ENCODE results near the gene UBL4B.

The UBL4B gene

GRCh38 chr1:110102081-110102480 is 10.2 kb upstream of the UBL4B start:
- Histone ChIP-seq H3K27ac (ENCODE audit: low read depth, low read length) (no peak overlapping the region), H4K20me1 (ENCODE audit: low read depth, low read length) (no peaks in the 10 kb centered on the region), H3K4me2 (ENCODE audit: low read depth, low read length, poor library complexity, severe bottlenecking) (no peak overlapping the region), H3K27me3 (ENCODE audit: low read length) (no peaks in the 10 kb centered on the region), H3K9me2 (replicated peaks; ENCODE audit: insufficient read depth, low read length) (no peaks in the 10 kb centered on the region), H3F3A (ENCODE audit: insufficient read depth) (no peaks in the 10 kb centered on the region), H3K36me3 (ENCODE audit: low read length) (no peaks in the 10 kb centered on the region), H3K9me3 (ENCODE audit: insufficient read depth, low read length) (no peaks in the 10 kb centered on the region), H3K4me3 (ENCODE audit: insufficient read depth, low read length, poor library complexity, severe bottlenecking) (no peak overlapping the region), H3K79me2 (ENCODE audit: insufficient read depth, low read length) (no peaks in the 10 kb centered on the region), H2AFZ (ENCODE audit: low read depth, low read length, severe bottlenecking) (no peak overlapping the region), H3K9ac (ENCODE audit: low read length) (no peak overlapping the region)
- TF ChIP-seq CTCF (IDR thresholded peaks at IDR 0.05; ENCODE audit: insufficient read depth, low read length, poor library complexity, severe bottlenecking): no peak
- no peak for TF ChIP-seq EZH2phosphoT487 (conservative IDR thresholded peaks at IDR 0.05; ENCODE audit: low read length)

- Histone ChIP-seq H3K4me2 (ENCODE audit: low read depth, low read length, poor library complexity, severe bottlenecking) (no peak overlapping the region), H3F3A (ENCODE audit: insufficient read depth) (no peaks in the 10 kb centered on the region), H4K20me1 (ENCODE audit: low read depth, low read length) (no peaks in the 10 kb centered on the region), H3K9ac (ENCODE audit: low read length) (no peak overlapping the region), H3K9me2 (replicated peaks; ENCODE audit: insufficient read depth, low read length) (no peaks in the 10 kb centered on the region), H3K27ac (ENCODE audit: low read depth, low read length) (no peak overlapping the region), H3K9me3 (ENCODE audit: insufficient read depth, low read length) (no peaks in the 10 kb centered on the region), H3K27me3 (ENCODE audit: low read length) (no peaks in the 10 kb centered on the region), H3K4me3 (ENCODE audit: insufficient read depth, low read length, poor library complexity, severe bottlenecking) (no peak overlapping the region), H3K79me2 (ENCODE audit: insufficient read depth, low read length) (no peaks in the 10 kb centered on the region), H2AFZ (ENCODE audit: low read depth, low read length, severe bottlenecking) (no peak overlapping the region), H3K36me3 (ENCODE audit: low read length) (no peaks in the 10 kb centered on the region)
- TF ChIP-seq EZH2phosphoT487 (conservative IDR thresholded peaks at IDR 0.05; ENCODE audit: low read length) (no peak), CTCF (IDR thresholded peaks at IDR 0.05; ENCODE audit: insufficient read depth, low read length, poor library complexity, severe bottlenecking) (peak; percentile 67)
Observed at GRCh38 chr1:110106013-110106941, 6.0 kb upstream of the UBL4B start.

GRCh38 chr1:110107867-110108469 is 4.3 kb upstream of the UBL4B start:
- Histone ChIP-seq H3K9me3 (ENCODE audit: insufficient read depth, low read length) (no peaks in the 10 kb centered on the region), H3K79me2 (ENCODE audit: insufficient read depth, low read length) (no peaks in the 10 kb centered on the region), H3F3A (ENCODE audit: insufficient read depth) (no peaks in the 10 kb centered on the region), H3K4me2 (ENCODE audit: low read depth, low read length, poor library complexity, severe bottlenecking) (no peak overlapping the region), H2AFZ (ENCODE audit: low read depth, low read length, severe bottlenecking) (no peak overlapping the region), H3K9ac (ENCODE audit: low read length) (no peak overlapping the region), H4K20me1 (ENCODE audit: low read depth, low read length) (no peaks in the 10 kb centered on the region), H3K27ac (ENCODE audit: low read depth, low read length) (no peak overlapping the region), H3K9me2 (replicated peaks; ENCODE audit: insufficient read depth, low read length) (no peaks in the 10 kb centered on the region), H3K36me3 (ENCODE audit: low read length) (no peaks in the 10 kb centered on the region), H3K27me3 (ENCODE audit: low read length) (no peaks in the 10 kb centered on the region), H3K4me3 (ENCODE audit: insufficient read depth, low read length, poor library complexity, severe bottlenecking) (no peak overlapping the region)
- TF ChIP-seq CTCF (IDR thresholded peaks at IDR 0.05; ENCODE audit: insufficient read depth, low read length, poor library complexity, severe bottlenecking): no peak
- no peak for TF ChIP-seq EZH2phosphoT487 (conservative IDR thresholded peaks at IDR 0.05; ENCODE audit: low read length)

Data from SU-DHL-6 (cell line).